GM12864 (cell line): ENCODE data around the gene MAP2K5.

Experiments used
- DNase-seq: peaks from one replicate; pipeline ENCODE4 v3.0.0-alpha.2; 2011; ENCODE audit warnings: low read depth
- H3K4me3 ChIP-seq: 2 replicates; pipeline ENCODE4 v1.5.1; 2011; ENCODE audit warnings: mild to moderate bottlenecking, low read depth, low read length, control low read depth
- TF ChIP-seq, protein P1 (sequence below): IDR thresholded peaks from 2 replicates; pipeline ENCODE4 v1.5.1; 2011; ENCODE audit warnings: low read depth, mild to moderate bottlenecking, moderate library complexity, low read length, control low read depth, inconsistent platforms; ENCODE audit errors: missing control alignments

Gene MAP2K5

GRCh38 chr15:67678089-67678488, 135.6 kb downstream of the MAP2K5 start:
- TF ChIP-seq, protein P1, sequence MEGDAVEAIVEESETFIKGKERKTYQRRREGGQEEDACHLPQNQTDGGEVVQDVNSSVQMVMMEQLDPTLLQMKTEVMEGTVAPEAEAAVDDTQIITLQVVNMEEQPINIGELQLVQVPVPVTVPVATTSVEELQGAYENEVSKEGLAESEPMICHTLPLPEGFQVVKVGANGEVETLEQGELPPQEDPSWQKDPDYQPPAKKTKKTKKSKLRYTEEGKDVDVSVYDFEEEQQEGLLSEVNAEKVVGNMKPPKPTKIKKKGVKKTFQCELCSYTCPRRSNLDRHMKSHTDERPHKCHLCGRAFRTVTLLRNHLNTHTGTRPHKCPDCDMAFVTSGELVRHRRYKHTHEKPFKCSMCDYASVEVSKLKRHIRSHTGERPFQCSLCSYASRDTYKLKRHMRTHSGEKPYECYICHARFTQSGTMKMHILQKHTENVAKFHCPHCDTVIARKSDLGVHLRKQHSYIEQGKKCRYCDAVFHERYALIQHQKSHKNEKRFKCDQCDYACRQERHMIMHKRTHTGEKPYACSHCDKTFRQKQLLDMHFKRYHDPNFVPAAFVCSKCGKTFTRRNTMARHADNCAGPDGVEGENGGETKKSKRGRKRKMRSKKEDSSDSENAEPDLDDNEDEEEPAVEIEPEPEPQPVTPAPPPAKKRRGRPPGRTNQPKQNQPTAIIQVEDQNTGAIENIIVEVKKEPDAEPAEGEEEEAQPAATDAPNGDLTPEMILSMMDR: no peak
- DNase-seq: no peak
- H3K4me3 ChIP-seq: no peak overlapping the region

GRCh38 chr15:67678993-67679392, 136.5 kb downstream of the MAP2K5 start:
- no peak for DNase-seq
- TF ChIP-seq, protein P1: no peak
- H3K4me3 ChIP-seq: no peak overlapping the region

GRCh38 chr15:67680641-67681040, 138.1 kb downstream of the MAP2K5 start:
- no peak for DNase-seq
- TF ChIP-seq, protein P1: no peak
- no peak overlapping the region for H3K4me3 ChIP-seq

DNA sequence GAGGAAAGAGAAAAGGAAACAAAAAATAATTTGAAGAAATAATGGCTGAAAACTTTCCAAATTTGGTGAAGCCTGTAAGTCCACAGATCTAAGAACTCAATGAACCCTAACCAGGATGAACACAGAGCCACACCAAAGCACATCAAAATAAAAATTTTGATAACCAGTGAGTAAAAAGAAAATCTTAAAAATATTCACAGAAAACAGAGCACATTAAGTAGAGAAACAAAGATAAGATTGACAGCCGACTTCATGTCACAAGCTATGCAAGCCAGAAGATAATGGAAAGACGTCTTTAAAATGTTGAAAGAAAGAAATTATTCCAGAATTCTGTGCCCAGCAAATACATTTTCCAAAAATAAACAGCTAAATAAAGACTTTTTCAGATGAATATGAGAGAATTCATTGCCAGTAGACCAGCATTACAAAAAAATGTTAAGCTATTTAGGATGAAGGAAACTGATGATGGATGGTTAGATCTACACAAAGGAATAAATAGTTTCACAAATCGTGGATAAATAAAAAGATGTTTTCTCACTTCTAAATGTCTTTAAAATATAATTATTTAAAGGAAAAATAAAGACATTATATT, 142.6 kb downstream of the MAP2K5 start:
- no peak overlapping the region for H3K4me3 ChIP-seq
- DNase-seq: no peak
- TF ChIP-seq, protein P1: no peak

DNA sequence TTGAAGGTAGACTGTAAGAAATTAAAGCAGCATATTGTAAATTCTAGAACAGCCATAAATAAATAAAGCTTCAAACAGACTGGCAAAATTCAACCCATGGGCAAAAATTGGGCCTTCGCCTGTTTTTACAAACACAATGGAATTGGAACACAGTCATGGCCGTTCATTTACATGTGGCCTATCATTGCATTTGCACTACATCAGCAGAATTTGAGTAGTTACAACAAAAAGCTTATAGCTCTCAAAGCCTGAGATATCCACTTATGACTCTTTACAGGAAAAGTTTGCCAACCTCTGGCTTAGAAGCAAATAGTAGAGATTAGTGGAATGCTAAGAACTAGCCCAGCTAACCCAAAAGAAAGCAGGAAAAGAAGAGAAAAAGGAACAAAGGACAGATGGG, 143.2 kb downstream of the MAP2K5 start:
- no peak overlapping the region for H3K4me3 ChIP-seq
- TF ChIP-seq, protein P1: no peak
- no peak for DNase-seq

- no peak overlapping the region for H3K4me3 ChIP-seq
- TF ChIP-seq, protein P1: no peak
- DNase-seq: no peak
These were observed 148.4 kb downstream of the MAP2K5 start for GRCh38 chr15:67690936-67691335.

DNA sequence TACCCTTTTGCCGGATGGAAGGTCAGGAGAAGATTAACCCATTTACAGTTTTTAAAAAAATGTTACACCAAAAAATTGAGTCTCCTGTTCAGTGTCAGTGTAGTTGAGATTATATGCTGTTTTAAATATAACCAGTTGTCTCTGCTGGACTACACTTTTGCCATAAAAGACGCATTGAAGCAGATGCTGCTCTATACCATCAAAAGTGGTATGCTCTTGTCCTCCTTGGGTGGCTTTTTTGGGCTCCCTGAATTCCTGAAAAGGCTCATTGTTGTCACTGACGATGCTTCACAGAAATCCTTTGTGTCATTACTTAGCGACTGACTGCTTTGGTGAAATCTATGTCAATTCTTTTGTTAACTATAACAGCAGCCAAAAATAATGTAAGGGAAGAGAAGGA, 148.9 kb downstream of the MAP2K5 start:
- TF ChIP-seq, protein P1: no peak
- no peak overlapping the region for H3K4me3 ChIP-seq
- no peak for DNase-seq
